ENCODE results near the gene HGS. TPM values are rescaled to one million over a fixed set of nuclear protein-coding genes. Genes with fewer than 3 reads are reported as not detected.
A peak's percentile ranks its signal among the peaks of the same experiment; 100 is the strongest.

Gene HGS
- total and polyA plus RNA-seq, 2 of the 13 experiments (the other 11 are each of a cell fraction or from before 2014, with no cell fraction given): 73.3 to 78.1 TPM

- in situ Hi-C loops (cut with HindIII; ENCODE audit: extremely low pct_ligation_motif_present, low pct_unique_long_range_greater_than_20kb) (no loop called here), intact Hi-C loops (cut with micrococcal nuclease; ENCODE audit: unreplicated experiment) (no loop called here)
- Histone ChIP-seq H3K9ac (ENCODE audit: insufficient read depth, low read depth, low read length) (peak overlapping the region; percentile 94), H3K79me2 (ENCODE audit: insufficient read depth, low read length) (peaks cover 35% of the 10 kb centered on the region), H3K9me3 (ENCODE audit: low read length) (no peaks in the 10 kb centered on the region), H2AFZ (ENCODE audit: low read length) (no peak overlapping the region), H3K4me2 (ENCODE audit: low read depth, low read length) (peak overlapping the region; percentile 94), H3K4me3 (replicated peaks in 1 of 3; ENCODE audit: insufficient read depth in 1 of 3, low read depth in 2 of 3, low read length in 3 of 3) (peak overlapping the region; percentile 94 to 99 (median 96)), H3K27me3 (ENCODE audit: control insufficient read depth in 1 of 2, insufficient read depth in 2 of 2, low read length in 2 of 2) (no peaks in the 10 kb centered on the region; a peak in 1 of 5 replicates), H3K4me1 (ENCODE audit: insufficient read depth, low read length) (peaks cover 35% of the 10 kb centered on the region), H3K27ac (ENCODE audit: extremely low read length, insufficient read depth, low read length) (peak overlapping the region; percentile 53), H3K36me3 (replicated peaks in 1 of 2; ENCODE audit: control insufficient read depth in 1 of 2, insufficient read depth in 2 of 2, low read length in 2 of 2) (peaks cover 38 to 48% of the 10 kb centered on the region in 2 experiments; a peak in 4 of 5 replicates), H4K20me1 (ENCODE audit: insufficient read depth, low read length) (no peaks in the 10 kb centered on the region)
- ChIA-PET POLR2A (interaction anchor here (2.4 to 4.5 kb wide), 4 partner anchors 11 to 18 kb away, joined by 16 to 124 read pairs (median 47); partner anchors contain the start of genes CCDC137, MRPL12 and OXLD1), CTCF (ENCODE audit: low intra/inter-chr PET ratio, low total read pairs) (no interaction called here)
- ATAC-seq: no peak
- no TSS peak for BruUV-seq (replicated peaks)
- WGBS (ENCODE audit: low lambda C conversion rate): 59% methylated on average over 12 of the region's 12 CpGs
- DNase-seq (ENCODE audit: low spot score): no peak
- FAIRE-seq: no peak
- TF ChIP-seq XRCC5 (optimal IDR thresholded peaks at IDR 0.05; ENCODE audit: low read length) (peak; percentile 65), POLR2A (IDR thresholded peaks at IDR 0.05; ENCODE audit: insufficient read depth in 1 of 2, low read depth in 2 of 2, low read length in 2 of 2) (peak in 1 of 2 experiments; percentile 22; a peak in 1 of 4 replicates), ZBTB33 (CRISPR knock-in tag; IDR thresholded peaks at IDR 0.05) (peak; percentile 99), ZSCAN21 (CRISPR knock-in tag; IDR thresholded peaks at IDR 0.05; ENCODE audit: borderline replicate concordance) (no peak), ZNF768 (CRISPR knock-in tag; IDR thresholded peaks at IDR 0.05) (peak; percentile 96), ZBTB38 (CRISPR knock-in tag; IDR thresholded peaks at IDR 0.05) (peak; percentile 83)
- TF ChIP-seq, protein P1, sequence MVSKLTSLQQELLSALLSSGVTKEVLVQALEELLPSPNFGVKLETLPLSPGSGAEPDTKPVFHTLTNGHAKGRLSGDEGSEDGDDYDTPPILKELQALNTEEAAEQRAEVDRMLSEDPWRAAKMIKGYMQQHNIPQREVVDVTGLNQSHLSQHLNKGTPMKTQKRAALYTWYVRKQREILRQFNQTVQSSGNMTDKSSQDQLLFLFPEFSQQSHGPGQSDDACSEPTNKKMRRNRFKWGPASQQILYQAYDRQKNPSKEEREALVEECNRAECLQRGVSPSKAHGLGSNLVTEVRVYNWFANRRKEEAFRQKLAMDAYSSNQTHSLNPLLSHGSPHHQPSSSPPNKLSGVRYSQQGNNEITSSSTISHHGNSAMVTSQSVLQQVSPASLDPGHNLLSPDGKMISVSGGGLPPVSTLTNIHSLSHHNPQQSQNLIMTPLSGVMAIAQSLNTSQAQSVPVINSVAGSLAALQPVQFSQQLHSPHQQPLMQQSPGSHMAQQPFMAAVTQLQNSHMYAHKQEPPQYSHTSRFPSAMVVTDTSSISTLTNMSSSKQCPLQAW (CRISPR knock-in tag; IDR thresholded peaks at IDR 0.05): 0 out of 2 replicates have a peak, but pooled peaks have one; percentile 6
- TF ChIP-seq, protein P2, sequence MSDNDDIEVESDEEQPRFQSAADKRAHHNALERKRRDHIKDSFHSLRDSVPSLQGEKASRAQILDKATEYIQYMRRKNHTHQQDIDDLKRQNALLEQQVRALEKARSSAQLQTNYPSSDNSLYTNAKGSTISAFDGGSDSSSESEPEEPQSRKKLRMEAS (IDR thresholded peaks at IDR 0.05): no peak
Measured at GRCh38 chr17:81685108-81685507, 1.3 kb downstream of the HGS start.
